Posterior vena cava (tissue), 2 donors: ENCODE measurements around the gene SUSD5. TPM values are rescaled to one million over a fixed set of nuclear protein-coding genes. Genes with fewer than 3 reads are reported as not detected.

Experiments used
- total RNA-seq, 2 donors: library from RNA; stranded (reverse); fragmentation: NEBNext Ultra II Directional; extraction: Animal tissue kit (Norgen Biotek cat#: 25700); gene quantifications; one replicate each; pipeline ENCODE4 v1.2.1, GENCODE V29; 2021
- donor health status: DM: yes; HTN: yes; CAD: no.
- donor health status: DM: yes; HTN: yes; CAD: no.

The SUSD5 gene
- total RNA-seq, 2 donors from 2014 or later, result 3.7 to 4.0 TPM

Other genes starting within 250 kb of the SUSD5 start
- 10 to 100 TPM; 37.5 to 50.3 TPM for gene GLB1, start 121.7 kb downstream of the SUSD5 start, total RNA-seq
- 1 to 10 TPM; 8.8 to 8.9 TPM for gene TMPPE, start 121.7 kb downstream of the SUSD5 start, total RNA-seq
- gene CRTAP, start 104.8 kb downstream of the SUSD5 start, total RNA-seq, result 100 to 1,000 TPM; 250 to 323 TPM
- gene FBXL2, start 58.6 kb upstream of the SUSD5 start, total RNA-seq, result 10 to 100 TPM in 1 of 2 donors, 1 to 10 TPM in 1; 9.8 to 10.1 TPM
- 10 to 100 TPM; 57.5 to 66.5 TPM for gene UBP1, start 221.6 kb upstream of the SUSD5 start, total RNA-seq